HG02571 (cell line): ENCODE data around the gene SDF4.

Source experiments
- ATAC-seq: cut with Tn5 transposase; IDR thresholded peaks from one replicate; pipeline ENCODE4 v1.9.1; 2021; ENCODE audit warnings: mild to moderate bottlenecking, moderate library complexity; ENCODE audit not compliant: unreplicated experiment

The SDF4 gene

GRCh38 chr1:1242461-1243265, 10.9 kb upstream of the SDF4 start:
- no peak for ATAC-seq

DNA sequence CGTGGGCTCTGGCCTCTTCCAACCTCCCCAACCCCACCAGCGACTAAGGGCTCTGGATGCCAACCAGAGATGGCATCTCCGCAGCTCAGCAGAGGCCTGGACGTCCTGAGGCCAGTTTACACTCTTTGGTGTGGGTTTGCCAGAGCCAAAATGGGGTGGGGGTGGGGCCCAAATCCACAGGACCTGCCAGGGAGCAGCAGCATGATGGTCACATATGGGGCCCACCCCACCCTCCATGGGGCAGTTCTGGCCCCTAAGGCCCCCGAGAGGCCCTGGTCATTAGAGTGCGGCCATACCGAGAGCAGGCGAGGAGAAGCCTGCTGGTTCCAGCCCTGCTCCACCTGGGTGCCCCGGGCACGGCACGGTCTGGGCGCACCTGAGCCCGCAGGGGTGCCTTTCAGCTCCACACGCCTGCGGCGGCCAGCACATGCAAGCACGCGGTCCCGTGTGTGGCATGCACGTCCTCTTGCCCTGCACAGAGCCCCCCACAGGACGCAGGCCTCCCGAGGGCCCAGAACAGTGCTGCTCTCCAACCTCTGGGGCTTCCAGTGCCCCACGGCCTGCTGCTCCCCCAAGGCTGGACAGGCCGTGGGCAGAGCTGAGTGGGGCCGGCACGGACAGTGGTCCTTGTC, 9.9 kb upstream of the SDF4 start:
- no peak for ATAC-seq

DNA sequence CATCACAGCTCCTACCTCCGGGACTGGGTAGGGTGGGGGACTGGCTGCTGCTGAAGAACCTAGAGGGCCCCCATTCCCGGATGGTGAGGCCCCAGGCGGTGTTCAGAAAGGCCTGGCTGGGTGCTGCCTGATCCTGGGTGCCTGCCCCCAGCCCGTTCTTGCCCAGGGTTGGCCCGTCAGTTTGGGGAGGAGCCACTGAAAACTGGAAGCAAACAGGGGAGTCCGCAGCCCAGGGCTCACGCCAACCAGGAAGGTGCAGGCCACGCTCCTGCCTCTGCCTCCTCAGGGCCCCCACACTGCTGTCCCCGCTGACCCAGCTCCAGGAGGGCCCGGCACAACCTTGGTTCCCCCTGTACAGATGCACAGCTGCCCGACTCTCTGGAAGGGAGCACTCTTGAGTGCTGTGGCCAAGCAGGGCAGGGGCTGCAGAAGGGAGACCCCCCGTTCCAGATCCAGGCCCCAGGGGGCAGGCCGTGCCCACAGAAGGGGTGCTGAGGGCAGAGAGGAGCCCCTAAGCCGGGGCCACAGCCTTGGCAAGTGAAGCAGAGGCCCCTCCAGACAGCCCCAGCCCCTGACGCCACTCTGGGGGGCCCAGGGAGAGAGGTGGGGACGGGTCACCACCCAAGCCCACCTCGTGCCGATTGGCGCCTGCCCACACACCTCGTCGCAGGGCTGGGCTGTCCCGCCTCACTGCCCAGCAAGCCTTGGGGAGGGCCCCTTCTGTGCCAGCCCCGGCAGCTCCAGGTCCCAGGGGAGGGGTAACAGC, 9.2 kb upstream of the SDF4 start:
- ATAC-seq: no peak

GRCh38 chr1:1240348-1240732, 8.5 kb upstream of the SDF4 start:
- no peak for ATAC-seq

DNA sequence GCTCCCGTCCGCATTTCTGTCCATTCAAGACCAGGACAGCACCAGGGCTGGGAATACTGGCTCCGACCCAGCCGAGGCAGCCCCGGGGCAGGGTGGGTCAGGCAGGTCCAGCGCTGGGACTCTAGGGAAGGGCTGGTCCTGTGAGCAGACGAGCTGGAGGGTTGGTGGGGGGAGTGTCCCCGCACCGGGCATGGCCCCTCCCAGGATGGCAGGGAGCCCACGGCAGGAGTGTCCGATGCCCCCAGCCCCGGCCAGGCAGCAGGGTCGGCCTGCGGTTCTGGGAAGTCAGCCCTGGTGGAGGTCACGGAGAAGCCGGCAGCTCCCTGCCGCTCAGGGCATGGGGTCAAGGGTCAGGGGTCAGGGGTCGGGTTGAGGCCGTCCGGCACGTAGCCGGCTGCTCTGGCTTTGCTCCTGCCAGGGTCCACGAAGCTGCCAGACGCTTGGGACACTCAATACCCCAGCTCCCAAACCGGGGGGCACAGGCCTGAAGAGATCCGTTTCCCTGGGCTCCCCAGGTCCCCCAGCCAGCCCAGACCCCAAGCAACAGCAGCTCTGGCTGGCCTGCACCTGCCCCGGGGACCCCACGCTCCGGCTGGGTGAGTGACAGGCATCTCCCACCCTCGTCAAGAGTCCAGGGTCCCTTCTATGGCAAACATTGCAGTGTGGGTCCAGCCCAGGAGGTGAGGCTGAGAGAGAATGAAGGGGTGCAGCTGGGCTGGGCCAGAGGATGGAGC, 8.0 kb upstream of the SDF4 start:
- ATAC-seq: no peak

DNA sequence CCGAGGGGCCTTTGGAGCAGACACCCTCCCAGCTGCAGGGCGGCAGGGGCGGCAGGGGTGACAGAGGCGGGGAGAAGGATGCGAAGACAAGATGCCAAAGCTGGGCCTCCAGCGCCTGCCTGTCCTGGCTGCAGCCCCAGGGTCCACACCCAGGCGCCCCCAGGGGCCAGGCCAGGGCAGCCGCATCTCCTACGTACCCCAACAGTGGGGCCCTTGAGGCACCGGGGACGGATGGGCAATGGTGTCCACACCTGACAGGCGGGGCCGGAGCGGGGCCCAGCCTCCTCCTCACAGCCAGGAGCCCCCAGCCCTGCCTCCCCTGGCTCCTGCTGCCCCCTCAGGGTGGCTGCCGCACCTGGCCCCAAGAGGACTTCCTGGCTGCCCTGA, 7.4 kb upstream of the SDF4 start:
- no peak for ATAC-seq

DNA sequence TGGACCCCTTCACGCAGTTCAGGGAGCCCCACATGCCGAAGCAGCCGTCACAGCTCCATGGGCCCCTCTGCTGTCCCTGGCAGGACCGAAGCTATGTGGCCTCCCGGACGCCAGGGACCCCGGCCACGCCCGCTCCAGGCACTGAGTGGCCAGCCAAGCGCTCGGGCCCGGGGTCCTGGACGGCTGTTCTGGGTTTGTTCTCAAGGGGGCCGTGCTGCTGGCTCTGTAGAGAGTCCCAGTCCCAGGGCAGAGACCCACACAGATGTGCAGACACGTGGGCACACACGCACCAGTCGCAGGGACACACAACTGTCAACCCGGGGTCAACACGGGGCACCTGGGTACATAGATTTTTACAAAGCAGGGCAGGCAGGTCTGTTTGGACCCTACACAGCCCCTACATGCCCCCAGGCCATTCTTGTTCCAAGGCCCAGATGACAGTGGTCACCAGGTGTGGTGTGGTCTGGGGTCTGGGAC, 6.9 kb upstream of the SDF4 start:
- ATAC-seq: no peak

- no peak for ATAC-seq
These were observed 6.3 kb upstream of the SDF4 start for GRCh38 chr1:1237874-1238701.

GRCh38 chr1:1236945-1237873, 5.4 kb upstream of the SDF4 start:
- ATAC-seq: no peak

- ATAC-seq: no peak
These were observed 4.5 kb upstream of the SDF4 start for GRCh38 chr1:1236176-1236763.

GRCh38 chr1:1235016-1235744, 3.4 kb upstream of the SDF4 start:
- ATAC-seq: no peak

- no peak for ATAC-seq
These were observed 2.5 kb upstream of the SDF4 start for GRCh38 chr1:1234180-1234808.

- no peak for ATAC-seq
These were observed 1.7 kb upstream of the SDF4 start for GRCh38 chr1:1233567-1233892.

DNA sequence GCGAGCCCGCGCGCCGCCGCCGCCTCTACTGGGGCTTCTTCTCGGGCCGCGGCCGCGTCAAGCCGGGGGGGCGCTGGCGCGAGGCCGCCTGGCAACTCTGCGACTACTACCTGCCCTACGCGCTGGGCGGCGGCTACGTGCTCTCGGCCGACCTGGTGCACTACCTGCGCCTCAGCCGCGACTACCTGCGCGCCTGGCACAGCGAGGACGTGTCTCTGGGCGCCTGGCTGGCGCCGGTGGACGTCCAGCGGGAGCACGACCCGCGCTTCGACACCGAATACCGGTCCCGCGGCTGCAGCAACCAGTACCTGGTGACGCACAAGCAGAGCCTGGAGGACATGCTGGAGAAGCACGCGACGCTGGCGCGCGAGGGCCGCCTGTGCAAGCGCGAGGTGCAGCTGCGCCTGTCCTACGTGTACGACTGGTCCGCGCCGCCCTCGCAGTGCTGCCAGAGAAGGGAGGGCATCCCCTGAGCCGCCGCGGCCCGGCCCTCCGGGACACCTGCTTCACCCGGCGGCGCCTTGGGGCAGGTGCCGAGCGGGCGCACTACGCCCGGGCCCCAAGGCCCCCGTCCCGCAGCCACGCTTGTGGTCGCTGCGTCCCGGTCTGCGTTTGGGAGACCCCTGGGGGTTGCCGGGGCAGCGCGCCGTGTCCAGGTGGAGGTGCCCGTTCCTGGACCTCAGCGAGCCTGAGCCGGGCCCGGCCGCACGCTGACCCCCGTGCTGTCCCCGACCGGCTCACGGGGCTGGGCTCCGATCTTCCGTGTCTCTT, 1.2 kb upstream of the SDF4 start:
- ATAC-seq: no peak

DNA sequence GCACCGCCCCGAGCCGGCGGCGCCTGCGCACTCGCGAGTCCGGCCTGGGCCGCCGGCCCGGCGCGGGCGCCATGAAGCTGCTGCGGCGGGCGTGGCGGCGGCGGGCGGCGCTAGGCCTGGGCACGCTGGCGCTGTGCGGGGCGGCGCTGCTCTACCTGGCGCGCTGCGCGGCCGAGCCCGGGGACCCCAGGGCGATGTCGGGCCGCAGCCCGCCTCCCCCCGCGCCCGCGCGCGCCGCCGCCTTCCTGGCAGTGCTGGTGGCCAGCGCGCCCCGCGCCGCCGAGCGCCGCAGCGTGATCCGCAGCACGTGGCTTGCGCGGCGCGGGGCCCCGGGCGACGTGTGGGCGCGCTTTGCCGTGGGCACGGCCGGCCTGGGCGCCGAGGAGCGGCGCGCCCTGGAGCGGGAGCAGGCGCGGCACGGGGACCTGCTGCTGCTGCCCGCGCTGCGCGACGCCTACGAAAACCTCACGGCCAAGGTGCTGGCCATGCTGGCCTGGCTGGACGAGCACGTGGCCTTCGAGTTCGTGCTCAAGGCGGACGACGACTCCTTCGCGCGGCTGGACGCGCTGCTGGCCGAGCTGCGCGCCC, 501 bp upstream of the SDF4 start, which contains the start of gene B3GALT6:
B3GALT6 (plus strand) TSS at position 30 of the 588 bp plus-strand sequence; CDS start at position 72, 42 bp downstream.
- ATAC-seq: peak; percentile 2

- no peak for ATAC-seq
These were observed 973 bp downstream of the SDF4 start for GRCh38 chr1:1230656-1231399.
